Measurements from ENCODE around the gene HHLA2.

DNA sequence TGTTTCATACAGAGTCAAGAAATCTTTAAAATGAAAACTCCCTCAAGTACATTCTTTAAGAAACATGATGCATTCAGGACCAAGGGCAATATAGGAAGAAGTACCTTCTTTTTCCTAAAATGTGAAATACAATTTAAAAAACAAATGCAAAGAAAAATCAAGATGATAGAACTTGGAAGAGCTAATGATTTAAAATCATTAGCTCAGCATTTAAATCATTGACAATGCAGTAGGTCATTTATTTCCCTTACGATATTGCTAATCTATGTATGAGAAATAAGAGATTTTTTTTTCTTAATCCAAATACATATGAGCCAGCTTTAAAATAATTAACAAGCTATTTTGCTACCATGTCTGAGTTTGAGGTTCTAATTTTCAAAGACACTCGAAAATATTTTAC lies 105.5 kb downstream of the HHLA2 start:
- TF ChIP-seq, protein P1, sequence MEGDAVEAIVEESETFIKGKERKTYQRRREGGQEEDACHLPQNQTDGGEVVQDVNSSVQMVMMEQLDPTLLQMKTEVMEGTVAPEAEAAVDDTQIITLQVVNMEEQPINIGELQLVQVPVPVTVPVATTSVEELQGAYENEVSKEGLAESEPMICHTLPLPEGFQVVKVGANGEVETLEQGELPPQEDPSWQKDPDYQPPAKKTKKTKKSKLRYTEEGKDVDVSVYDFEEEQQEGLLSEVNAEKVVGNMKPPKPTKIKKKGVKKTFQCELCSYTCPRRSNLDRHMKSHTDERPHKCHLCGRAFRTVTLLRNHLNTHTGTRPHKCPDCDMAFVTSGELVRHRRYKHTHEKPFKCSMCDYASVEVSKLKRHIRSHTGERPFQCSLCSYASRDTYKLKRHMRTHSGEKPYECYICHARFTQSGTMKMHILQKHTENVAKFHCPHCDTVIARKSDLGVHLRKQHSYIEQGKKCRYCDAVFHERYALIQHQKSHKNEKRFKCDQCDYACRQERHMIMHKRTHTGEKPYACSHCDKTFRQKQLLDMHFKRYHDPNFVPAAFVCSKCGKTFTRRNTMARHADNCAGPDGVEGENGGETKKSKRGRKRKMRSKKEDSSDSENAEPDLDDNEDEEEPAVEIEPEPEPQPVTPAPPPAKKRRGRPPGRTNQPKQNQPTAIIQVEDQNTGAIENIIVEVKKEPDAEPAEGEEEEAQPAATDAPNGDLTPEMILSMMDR (conservative IDR thresholded peaks at IDR 0.05; ENCODE audit: low read depth, low read length): no peak
- no peak for TF ChIP-seq EZH2phosphoT487 (IDR thresholded peaks at IDR 0.05; ENCODE audit: borderline replicate concordance, low read length)

Measured in PC-3 (cell line).